ENCODE measurements around the gene PLPPR3.
A peak's percentile ranks its signal among the peaks of the same experiment; 100 is the strongest.

The PLPPR3 gene

GRCh38 chr19:810077-810855, 11.5 kb downstream of the PLPPR3 start:
- no peak for DNase-seq (ENCODE audit: low spot score)

DNA sequence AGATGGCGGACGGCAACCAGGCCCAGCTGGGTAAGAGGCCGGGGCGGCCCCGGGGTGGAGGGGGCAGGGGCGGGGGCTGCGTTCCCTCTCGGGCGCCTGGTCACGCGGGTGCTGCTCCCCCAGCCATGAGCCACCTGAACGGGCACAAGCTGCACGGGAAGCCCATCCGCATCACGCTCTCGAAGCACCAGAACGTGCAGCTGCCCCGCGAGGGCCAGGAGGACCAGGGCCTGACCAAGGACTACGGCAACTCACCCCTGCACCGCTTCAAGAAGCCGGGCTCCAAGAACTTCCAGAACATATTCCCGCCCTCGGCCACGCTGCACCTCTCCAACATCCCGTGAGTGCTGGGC, 13.4 kb downstream of the PLPPR3 start:
- DNase-seq (ENCODE audit: low spot score) = no peak

DNA sequence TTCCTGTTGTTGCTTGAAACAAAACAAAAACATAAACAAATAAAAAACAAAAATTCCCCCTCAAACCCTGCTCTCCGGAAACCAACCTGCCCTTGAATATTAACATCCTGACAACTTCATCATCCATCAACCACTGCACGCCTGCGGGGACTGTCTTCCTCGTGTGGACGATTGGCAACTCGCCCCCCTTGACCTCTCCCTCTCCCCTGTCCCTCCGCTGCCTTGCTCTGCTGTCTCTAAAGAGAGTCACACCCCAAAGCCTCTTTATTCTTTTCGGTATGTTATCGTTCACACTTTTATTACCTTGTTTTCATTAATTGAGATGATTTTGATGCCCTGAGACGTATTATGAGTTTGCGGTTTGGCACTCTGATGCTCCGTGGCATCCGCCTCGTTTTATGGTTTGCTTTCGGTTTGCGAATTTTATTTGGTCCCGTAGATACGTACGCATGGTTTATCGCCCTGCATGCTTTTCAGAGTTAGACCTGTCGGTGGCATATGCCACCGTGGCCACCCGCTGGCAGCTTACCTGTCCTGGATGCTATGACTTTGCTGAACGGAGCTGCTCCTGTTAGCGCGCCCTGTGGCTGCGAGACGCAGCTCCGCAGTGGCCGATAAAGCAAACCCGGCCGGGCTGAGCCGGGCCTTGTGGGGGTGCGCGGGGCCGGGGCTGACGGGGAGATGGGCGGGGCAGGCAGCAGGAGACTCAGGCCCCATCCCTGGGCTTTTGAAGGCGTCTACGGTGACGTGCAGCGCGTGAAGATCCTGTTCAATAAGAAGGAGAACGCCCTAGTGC, 13.9 kb downstream of the PLPPR3 start:
- no peak for DNase-seq (ENCODE audit: low spot score)

GRCh38 chr19:806815-807421, 14.8 kb downstream of the PLPPR3 start:
- DNase-seq (ENCODE audit: low spot score) = no peak

- no peak for DNase-seq (ENCODE audit: low spot score)
These were observed 15.9 kb downstream of the PLPPR3 start for GRCh38 chr19:805600-806550.

- no peak for DNase-seq (ENCODE audit: low spot score)
These were observed 16.6 kb downstream of the PLPPR3 start for GRCh38 chr19:805166-805551.

GRCh38 chr19:804419-805165, 17.2 kb downstream of the PLPPR3 start:
- DNase-seq (ENCODE audit: low spot score) = no peak

DNA sequence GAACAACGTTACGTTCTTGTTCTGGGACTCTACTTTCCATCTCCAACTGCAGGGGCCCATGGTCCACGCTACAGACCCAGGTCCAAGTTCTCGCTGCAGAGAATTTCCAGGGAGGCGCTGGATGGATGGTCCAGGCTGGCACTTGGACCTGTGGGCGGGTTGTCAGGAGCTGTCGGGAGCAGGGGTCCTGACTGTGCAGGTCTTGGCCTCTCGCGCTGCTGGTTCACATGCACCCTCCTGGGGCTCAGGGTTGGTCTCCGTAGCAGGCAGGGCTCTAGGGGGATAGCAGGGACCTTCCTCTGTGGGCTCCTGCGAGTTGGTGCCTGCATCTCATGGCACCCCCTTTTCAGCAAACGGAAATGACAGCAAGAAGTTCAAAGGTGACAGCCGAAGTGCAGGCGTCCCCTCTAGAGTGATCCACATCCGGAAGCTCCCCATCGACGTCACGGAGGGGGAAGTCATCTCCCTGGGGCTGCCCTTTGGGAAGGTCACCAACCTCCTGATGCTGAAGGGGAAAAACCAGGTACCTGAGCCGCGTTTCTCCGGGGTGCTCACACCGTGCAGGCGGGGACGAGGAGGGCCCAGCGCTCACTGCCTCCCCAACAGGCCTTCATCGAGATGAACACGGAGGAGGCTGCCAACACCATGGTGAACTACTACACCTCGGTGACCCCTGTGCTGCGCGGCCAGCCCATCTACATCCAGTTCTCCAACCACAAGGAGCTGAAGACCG, 17.9 kb downstream of the PLPPR3 start:
- no peak for DNase-seq (ENCODE audit: low spot score)

- DNase-seq (ENCODE audit: low spot score) = no peak
These were observed 18.6 kb downstream of the PLPPR3 start for GRCh38 chr19:803099-803561.

DNA sequence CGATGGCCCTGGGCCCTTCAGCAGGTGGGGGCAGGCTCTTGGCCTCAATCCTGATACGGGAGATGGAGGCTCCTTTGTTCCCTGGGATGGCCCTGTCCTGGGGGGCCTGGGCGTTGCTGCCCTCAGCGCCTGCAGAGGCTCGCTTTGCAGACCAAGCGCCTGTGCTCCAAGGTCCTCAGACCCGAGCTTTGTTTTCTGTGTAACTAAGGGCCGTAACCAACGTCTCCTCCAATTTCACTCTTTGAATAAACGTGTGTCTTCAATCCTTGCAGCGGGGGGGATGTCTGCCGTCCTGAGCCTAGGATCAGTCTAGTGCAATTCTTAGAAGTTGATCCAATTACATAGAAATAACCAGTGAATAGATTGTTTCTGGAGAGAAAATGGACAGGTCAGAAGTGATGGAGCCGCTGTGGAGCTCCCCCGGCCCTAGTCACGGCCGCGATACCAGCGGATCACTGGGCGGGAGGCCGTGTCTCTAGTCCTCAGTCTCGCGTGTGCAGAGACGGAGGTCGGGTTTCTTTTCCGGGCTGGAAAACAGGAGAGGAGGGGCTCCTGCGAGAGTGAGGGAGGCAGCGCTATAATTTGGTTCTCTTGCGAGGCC, 19.2 kb downstream of the PLPPR3 start:
- DNase-seq (ENCODE audit: low spot score) = no peak

DNA sequence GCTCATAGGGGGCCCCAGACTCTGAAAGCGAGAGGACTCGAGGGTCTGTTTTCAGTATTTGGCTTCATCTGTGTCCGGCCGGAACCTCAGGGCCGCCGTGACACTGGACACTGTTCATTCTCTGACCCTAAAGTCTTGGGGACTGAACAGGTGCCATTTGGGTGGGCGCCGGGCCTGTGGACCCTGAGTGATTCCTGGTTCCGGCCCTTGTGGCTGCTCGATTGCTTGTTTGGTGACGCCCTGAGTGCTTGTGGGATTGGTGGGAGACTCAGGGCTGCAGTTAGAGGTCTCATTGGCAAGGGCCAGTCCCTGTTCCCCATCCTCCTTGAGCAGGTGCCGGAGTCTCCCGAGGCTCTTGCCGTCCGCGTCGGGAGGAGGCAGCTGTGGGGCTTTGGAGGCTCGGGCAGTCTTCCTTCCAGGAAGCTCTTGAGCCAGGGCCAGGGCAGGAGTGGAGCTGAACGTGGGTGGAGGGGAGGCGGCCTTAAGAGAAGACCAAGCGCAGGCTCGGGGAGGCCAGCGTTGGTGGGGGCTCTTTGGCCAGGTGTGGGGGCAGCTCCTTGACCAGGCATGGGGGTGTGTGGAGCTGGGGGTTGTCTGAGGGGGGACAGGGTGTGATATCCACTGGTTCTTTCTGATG, 19.8 kb downstream of the PLPPR3 start:
- DNase-seq (ENCODE audit: low spot score) = no peak

- peak; percentile 31 for DNase-seq (ENCODE audit: low spot score)
These were observed 20.5 kb downstream of the PLPPR3 start for GRCh38 chr19:801030-801860.

DNA sequence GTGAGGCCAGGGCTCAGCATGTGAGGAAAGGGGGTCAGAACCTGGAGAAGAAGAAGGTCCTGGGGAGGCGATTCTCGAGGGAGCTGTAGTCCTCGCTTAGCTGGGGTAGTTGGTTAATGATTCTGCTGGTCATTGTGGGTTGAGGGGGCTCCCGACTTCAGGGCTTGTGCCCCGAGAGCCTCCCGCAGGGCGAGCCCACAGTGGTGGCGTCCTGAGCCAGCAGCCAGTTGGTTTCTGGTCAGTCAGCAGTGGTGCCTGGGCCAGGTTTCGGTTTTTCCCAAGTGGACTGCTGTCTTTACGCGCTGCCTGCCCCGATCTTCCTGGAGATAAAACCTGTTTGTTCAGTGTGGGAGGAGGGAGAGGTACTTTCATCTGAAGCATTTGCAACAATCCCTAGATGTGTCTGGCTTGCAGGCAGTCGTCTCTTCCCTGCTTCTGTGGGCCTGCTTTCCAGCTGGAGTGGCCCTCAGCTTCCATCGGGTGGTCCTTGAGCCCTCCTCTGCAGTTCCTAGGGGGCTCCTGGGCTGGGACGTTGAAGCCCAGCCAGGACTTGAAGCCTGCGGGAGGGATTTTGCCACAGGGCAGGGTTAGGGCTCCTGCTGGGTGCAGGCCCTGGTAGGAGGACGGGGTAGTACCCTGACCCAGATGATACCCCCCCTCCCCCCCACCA, 21.3 kb downstream of the PLPPR3 start:
- DNase-seq (ENCODE audit: low spot score) = no peak

DNA sequence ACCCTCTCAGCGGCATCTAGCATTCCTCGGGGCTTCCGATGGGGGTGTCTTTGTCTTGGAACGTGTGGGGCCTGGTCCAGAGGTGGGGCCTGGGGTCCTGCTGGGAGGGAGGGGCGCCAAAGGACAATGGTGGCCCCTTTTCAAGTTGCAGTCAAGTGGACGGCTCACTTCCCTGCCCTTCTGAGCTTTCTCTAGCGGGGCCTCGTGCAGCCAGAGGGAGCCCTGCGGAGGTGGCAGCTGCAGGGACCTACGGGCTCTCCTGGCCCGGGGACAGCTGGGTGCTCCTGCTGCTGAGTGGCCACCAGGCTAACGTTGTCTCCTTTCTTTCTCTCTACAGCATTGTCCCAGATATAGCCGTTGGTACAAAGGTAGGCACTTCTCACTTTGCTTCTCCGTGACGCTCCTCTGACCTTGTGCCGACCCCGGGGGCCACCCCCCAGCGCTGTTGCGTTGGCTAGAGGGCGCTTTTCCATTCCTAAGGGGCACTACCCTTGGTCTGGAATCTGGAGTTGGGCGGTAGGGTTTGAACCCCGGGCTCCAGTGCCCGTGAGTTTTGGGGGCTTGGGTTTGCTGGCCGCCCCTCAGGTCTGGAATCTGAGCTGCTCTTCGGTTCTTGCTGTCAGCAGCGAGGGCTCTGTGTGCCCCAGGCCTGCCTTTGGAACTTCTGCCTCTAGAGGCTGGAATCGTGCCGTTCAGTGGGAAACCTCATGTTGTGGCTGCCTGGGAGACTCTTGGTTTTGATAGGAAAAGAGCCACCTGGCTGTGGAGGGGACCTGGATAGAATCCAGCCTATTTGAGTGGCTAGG, 22.5 kb downstream of the PLPPR3 start:
- peak; percentile 27 for DNase-seq (ENCODE audit: low spot score)

GRCh38 chr19:798415-799075, 23.2 kb downstream of the PLPPR3 start:
- peak; percentile 32 for DNase-seq (ENCODE audit: low spot score)

All from hematopoietic multipotent progenitor cell treated with erythropoietin and hydrocortisone succinate and interleukin-3 and kit ligand, for 15 days (in vitro differentiated cells).